ENCODE data around the gene GCNA.
"Not testable (repeated sequence)": the region's sequence is repeated elsewhere in the genome, so short reads cannot be mapped to it uniquely, and the experiment has no call there.

The GCNA gene

GRCh38 chrX:71545364-71545763 is 32.9 kb upstream of the GCNA start:
- no peak for DNase-seq (ENCODE audit: low read depth)
- no peak overlapping the region for H3K4me3 ChIP-seq (ENCODE audit: low read depth, low read length)
- no peak for TF ChIP-seq CTCF (conservative IDR thresholded peaks at IDR 0.05; ENCODE audit: low read depth, low read length)

GRCh38 chrX:71546879-71547278 is 31.4 kb upstream of the GCNA start:
- no peak for TF ChIP-seq CTCF (conservative IDR thresholded peaks at IDR 0.05; ENCODE audit: low read depth, low read length)
- no peak overlapping the region for H3K4me3 ChIP-seq (ENCODE audit: low read depth, low read length)
- no peak for DNase-seq (ENCODE audit: low read depth)

- H3K4me3 ChIP-seq (ENCODE audit: low read depth, low read length), result no peak overlapping the region
- DNase-seq (ENCODE audit: low read depth), result no peak
- TF ChIP-seq CTCF (conservative IDR thresholded peaks at IDR 0.05; ENCODE audit: low read depth, low read length), result no peak
These were observed 30.9 kb upstream of the GCNA start for GRCh38 chrX:71547339-71547738.

- no peak for DNase-seq (ENCODE audit: low read depth)
- TF ChIP-seq CTCF (conservative IDR thresholded peaks at IDR 0.05; ENCODE audit: low read depth, low read length), result no peak
- H3K4me3 ChIP-seq (ENCODE audit: low read depth, low read length), result no peak overlapping the region
These were observed 28.3 kb upstream of the GCNA start for GRCh38 chrX:71549986-71550385.

- DNase-seq (ENCODE audit: low read depth), result no peak
- no peak overlapping the region for H3K4me3 ChIP-seq (ENCODE audit: low read depth, low read length)
- no peak for TF ChIP-seq CTCF (conservative IDR thresholded peaks at IDR 0.05; ENCODE audit: low read depth, low read length)
These were observed 27.7 kb upstream of the GCNA start for GRCh38 chrX:71550578-71550977.

GRCh38 chrX:71556036-71556435 is 22.2 kb upstream of the GCNA start:
- no peak for TF ChIP-seq CTCF (conservative IDR thresholded peaks at IDR 0.05; ENCODE audit: low read depth, low read length)
- H3K4me3 ChIP-seq (ENCODE audit: low read depth, low read length), result no peak overlapping the region

GRCh38 chrX:71558920-71559319 is 19.3 kb upstream of the GCNA start:
- TF ChIP-seq CTCF (conservative IDR thresholded peaks at IDR 0.05; ENCODE audit: low read depth, low read length), result no peak
- no peak overlapping the region for H3K4me3 ChIP-seq (ENCODE audit: low read depth, low read length)
- no peak for DNase-seq (ENCODE audit: low read depth)

More at GRCh38 chrX:71556036-71556435, 22.2 kb upstream of the GCNA start:
- no peak for DNase-seq (ENCODE audit: low read depth)

- not testable (repeated sequence) for DNase-seq (ENCODE audit: low read depth); H3K4me3 ChIP-seq (ENCODE audit: low read depth, low read length)
These were observed 18.5 kb upstream of the GCNA start for GRCh38 chrX:71559773-71560172.
